ENCODE measurements around the gene KIF13A.

- TF ChIP-seq, protein P1, sequence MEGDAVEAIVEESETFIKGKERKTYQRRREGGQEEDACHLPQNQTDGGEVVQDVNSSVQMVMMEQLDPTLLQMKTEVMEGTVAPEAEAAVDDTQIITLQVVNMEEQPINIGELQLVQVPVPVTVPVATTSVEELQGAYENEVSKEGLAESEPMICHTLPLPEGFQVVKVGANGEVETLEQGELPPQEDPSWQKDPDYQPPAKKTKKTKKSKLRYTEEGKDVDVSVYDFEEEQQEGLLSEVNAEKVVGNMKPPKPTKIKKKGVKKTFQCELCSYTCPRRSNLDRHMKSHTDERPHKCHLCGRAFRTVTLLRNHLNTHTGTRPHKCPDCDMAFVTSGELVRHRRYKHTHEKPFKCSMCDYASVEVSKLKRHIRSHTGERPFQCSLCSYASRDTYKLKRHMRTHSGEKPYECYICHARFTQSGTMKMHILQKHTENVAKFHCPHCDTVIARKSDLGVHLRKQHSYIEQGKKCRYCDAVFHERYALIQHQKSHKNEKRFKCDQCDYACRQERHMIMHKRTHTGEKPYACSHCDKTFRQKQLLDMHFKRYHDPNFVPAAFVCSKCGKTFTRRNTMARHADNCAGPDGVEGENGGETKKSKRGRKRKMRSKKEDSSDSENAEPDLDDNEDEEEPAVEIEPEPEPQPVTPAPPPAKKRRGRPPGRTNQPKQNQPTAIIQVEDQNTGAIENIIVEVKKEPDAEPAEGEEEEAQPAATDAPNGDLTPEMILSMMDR (IDR thresholded peaks at IDR 0.05): no peak
- TF ChIP-seq POLR2A (IDR thresholded peaks at IDR 0.05): no peak
Measured at GRCh38 chr6:17905611-17906592, 81.5 kb downstream of the KIF13A start.
